Measurements from ENCODE around the gene GAMT.

GAMT gene

DNA sequence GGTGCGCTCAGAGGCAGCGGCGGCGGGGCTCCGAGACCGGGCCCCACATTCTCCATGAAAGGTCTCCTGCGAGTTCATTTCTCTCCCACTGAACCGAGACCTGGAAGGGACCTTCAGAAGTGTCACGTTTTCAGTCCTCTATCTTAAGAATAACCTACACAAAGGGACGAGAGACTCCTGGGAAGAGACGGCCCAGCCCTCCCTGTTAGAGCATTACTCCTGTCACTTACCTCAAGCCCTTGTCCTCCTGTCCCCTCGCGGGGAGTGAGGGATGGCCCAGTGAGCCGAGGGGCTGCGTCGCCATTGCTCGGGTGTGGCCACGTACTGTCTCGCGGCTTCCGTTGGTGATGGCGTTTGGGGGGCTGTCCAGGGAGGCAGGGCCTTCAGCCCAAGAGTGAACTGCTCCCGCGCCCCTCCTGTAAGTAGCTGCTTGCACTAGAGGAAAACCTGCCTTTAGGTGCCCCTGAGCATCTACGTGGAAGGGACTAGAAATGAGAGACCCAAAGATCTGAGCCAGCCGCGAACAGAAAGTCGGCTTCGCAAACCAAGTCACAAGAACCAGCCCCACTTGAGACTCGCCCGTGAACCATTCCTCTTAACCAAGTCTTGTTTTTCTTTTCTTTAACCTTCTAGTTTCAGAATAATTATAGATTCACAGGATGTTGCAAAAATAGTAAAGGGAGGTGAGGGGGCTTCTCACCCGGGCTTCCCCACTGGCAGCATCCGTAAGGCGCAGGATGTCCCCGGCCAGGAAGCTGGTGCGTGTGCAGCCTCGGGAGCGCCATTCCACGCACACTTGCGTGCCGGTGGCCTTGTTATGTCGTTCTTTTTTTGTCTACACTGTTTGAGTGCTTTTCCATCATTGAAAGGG lies 38.7 kb downstream of the GAMT start:
- TF ChIP-seq CTCF (IDR thresholded peaks at IDR 0.05; ENCODE audit: control insufficient read depth, extremely low read depth, insufficient read depth): no peak
- no peak for DNase-seq (ENCODE audit: low read depth)
- no peak overlapping the region for H3K4me3 ChIP-seq (ENCODE audit: low read depth, low read length)

DNA sequence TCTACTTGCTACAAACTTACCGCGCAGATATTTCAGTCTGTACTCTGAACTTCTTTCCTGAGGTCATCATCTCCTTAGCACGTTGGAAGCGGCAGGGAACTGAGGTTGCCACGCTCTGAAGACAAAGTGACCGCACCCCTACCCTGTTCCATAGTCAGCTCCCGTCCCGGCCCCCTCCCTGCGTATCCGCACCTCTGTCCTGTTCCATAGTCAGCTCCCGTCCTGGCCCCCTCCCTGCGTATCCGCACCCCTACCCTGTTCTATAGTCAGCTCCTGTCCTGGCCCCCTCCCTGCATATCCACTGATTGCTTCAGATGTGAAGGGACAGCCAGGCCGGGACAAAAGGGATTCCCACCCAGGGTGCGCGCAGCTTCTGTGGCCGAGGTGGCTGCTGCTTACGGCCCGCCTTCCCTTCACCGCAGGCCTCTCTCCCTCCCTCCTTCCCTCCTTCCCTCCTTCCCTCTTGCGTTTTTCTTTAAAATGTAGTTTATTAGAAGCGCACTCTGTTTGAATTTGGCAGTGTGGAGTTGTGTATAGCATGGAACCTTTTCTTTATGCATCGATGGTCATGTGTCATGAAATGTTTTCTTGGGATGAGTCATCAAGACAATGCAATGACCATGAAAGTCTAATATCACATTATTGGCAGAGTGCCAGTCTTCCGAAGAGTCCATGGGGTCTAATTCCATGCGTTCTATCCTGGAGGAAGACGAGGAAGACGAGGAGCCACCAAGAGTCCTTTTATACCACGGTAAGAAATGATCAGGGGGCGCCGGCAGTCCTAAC lies 39.5 kb downstream of the GAMT start:
- no peak overlapping the region for H3K4me3 ChIP-seq (ENCODE audit: low read depth, low read length)
- no peak for TF ChIP-seq CTCF (IDR thresholded peaks at IDR 0.05; ENCODE audit: control insufficient read depth, extremely low read depth, insufficient read depth)
- no peak for DNase-seq (ENCODE audit: low read depth)

- no peak for TF ChIP-seq CTCF (IDR thresholded peaks at IDR 0.05; ENCODE audit: control insufficient read depth, extremely low read depth, insufficient read depth)
- DNase-seq (ENCODE audit: low read depth): no peak
- H3K4me3 ChIP-seq (ENCODE audit: low read depth, low read length): no peak overlapping the region
Observed at GRCh38 chr19:1360818-1361461, 40.4 kb downstream of the GAMT start.

DNA sequence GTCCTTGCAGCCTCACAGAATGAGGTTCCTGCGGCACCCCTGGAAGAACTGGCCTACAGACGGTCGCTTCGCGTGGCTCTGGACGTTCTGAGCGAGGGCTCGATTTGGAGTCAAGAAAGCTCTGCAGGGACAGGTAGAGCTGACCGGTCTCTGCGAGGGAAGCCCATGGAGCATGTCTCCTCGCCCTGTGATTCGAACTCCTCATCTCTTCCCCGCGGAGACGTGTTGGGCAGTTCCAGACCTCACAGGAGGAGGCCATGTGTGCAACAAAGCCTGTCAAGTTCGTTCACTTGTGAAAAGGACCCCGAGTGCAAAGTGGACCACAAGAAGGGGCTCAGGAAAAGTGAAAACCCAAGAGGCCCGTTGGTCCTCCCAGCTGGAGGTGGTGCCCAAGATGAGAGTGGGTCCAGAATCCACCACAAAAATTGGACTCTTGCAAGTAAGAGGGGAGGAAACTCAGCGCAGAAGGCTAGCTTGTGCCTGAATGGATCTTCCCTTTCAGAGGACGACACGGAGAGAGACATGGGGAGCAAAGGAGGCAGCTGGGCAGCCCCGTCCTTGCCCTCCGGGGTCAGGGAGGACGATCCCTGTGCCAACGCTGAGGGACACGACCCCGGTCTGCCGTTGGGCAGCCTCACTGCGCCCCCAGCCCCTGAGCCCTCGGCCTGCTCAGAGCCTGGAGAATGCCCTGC lies 41.1 kb downstream of the GAMT start:
- no peak for DNase-seq (ENCODE audit: low read depth)
- H3K4me3 ChIP-seq (ENCODE audit: low read depth, low read length): no peak overlapping the region
- TF ChIP-seq CTCF (IDR thresholded peaks at IDR 0.05; ENCODE audit: control insufficient read depth, extremely low read depth, insufficient read depth): no peak

- no peak for DNase-seq (ENCODE audit: low read depth)
- no peak overlapping the region for H3K4me3 ChIP-seq (ENCODE audit: low read depth, low read length)
- TF ChIP-seq CTCF (IDR thresholded peaks at IDR 0.05; ENCODE audit: control insufficient read depth, extremely low read depth, insufficient read depth): no peak
Observed at GRCh38 chr19:1357531-1358109, 43.7 kb downstream of the GAMT start.

GRCh38 chr19:1356508-1356865 lies 44.9 kb downstream of the GAMT start:
- TF ChIP-seq CTCF (IDR thresholded peaks at IDR 0.05; ENCODE audit: control insufficient read depth, extremely low read depth, insufficient read depth): no peak
- H3K4me3 ChIP-seq (ENCODE audit: low read depth, low read length): peak overlapping the region; percentile 85
- DNase-seq (ENCODE audit: low read depth): peak; percentile 36

Data from LNCaP clone FGC (cell line).